ENCODE results near the gene ZNF217.

DNA sequence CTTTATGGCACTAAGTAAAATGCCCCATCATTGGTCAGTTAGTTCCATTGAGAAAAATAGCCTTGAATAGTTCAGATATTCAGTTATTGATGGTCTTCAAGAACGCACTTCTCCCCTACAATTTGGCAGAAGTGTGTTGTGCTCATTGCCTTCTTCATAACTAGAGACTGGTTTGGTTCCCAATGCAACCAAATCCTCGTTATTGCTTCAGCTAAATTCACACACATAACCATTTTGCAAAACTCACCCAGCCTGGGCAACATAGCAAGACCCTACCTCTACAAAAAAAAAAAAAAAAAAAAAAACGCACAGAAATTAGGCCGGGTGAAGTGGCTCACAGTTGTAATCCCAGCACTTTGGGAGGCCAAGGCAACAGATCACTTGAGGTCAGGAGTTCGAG is 32.1 kb downstream of the ZNF217 start:
- TF ChIP-seq, protein P1, sequence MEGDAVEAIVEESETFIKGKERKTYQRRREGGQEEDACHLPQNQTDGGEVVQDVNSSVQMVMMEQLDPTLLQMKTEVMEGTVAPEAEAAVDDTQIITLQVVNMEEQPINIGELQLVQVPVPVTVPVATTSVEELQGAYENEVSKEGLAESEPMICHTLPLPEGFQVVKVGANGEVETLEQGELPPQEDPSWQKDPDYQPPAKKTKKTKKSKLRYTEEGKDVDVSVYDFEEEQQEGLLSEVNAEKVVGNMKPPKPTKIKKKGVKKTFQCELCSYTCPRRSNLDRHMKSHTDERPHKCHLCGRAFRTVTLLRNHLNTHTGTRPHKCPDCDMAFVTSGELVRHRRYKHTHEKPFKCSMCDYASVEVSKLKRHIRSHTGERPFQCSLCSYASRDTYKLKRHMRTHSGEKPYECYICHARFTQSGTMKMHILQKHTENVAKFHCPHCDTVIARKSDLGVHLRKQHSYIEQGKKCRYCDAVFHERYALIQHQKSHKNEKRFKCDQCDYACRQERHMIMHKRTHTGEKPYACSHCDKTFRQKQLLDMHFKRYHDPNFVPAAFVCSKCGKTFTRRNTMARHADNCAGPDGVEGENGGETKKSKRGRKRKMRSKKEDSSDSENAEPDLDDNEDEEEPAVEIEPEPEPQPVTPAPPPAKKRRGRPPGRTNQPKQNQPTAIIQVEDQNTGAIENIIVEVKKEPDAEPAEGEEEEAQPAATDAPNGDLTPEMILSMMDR (IDR thresholded peaks at IDR 0.05): no peak
- TF ChIP-seq POLR2AphosphoS5 (IDR thresholded peaks at IDR 0.05): no peak
